SK-N-SH (cell line): ENCODE results near the gene HPCAL1. TPM values are rescaled to one million over a fixed set of nuclear protein-coding genes. Genes with fewer than 3 reads are reported as not detected.
A peak's percentile ranks its signal among the peaks of the same experiment; 100 is the strongest.

Source experiments
- CTCF ChIA-PET: fragments of 300-600, 350-600 bp; formaldehyde crosslinking; extraction: SDS; loops from one replicate; lab custom pipeline; 2021; lab: Yijun Ruan, JAX
- POLR2A ChIA-PET: fragments of 350-600 bp; sonication (Branson Sonifier 250); formaldehyde crosslinking; extraction: SDS; loops from one replicate; lab custom pipeline; 2020; ENCODE audit warnings: antibody characterized with exemption, inconsistent platforms; lab: Yijun Ruan, JAX
- DNase-seq: peaks from one replicate; pipeline ENCODE4 v3.0.0; 2012
- H2AFZ ChIP-seq: fragments of 200-600 bp; sonication (generic); 2 replicates; pipeline ENCODE4 v1.8.1; 2016; ENCODE audit warnings: antibody characterized with exemption, mild to moderate bottlenecking, low read depth
- H3F3A ChIP-seq: fragments of 200-600 bp; sonication (generic); replicated peaks from 2 replicates; pipeline ENCODE3; 2016; ENCODE audit warnings: antibody characterized with exemption, mild to moderate bottlenecking; ENCODE audit not compliant: insufficient read depth
- H3K27ac ChIP-seq, 2 experiments: fragments of 200-500 bp in 1 of 2; fragments of 200-600 bp in 1 of 2; sonication (Bioruptor generic) in 1 of 2; sonication (generic), shearing (Covaris generic) in 1 of 2; 2 replicates each; pipeline versions ENCODE4 v1.5.1 to v1.6.1; 2014 to 2016; ENCODE audit warnings: low read depth in 2 of 2, inconsistent platforms in 1 of 2, low read length in 1 of 2, mild to moderate bottlenecking in 1 of 2, mixed read lengths in 1 of 2
- H3K27me3 ChIP-seq: fragments of 200-600 bp; sonication (generic), shearing (Covaris generic); 2 replicates; pipeline ENCODE4 v1.6.1; 2016; ENCODE audit warnings: mixed run types; ENCODE audit not compliant: insufficient read depth
- H3K36me3 ChIP-seq, 2 experiments: fragments of 200-500 bp in 1 of 2; fragments of 200-600 bp in 1 of 2; sonication (Bioruptor generic) in 1 of 2; sonication (generic) in 1 of 2; replicated peaks in 1 of 2; 2 replicates each; pipeline versions ENCODE3 to v1.5.1; 2014 to 2016; ENCODE audit warnings: low read length in 1 of 2, mild to moderate bottlenecking in 1 of 2; ENCODE audit not compliant: insufficient read depth in 2 of 2, control insufficient read depth in 1 of 2
- H3K4me1 ChIP-seq, 2 experiments: fragments of 200-500 bp in 1 of 2; fragments of 200-600 bp in 1 of 2; sonication (Bioruptor generic) in 1 of 2; sonication (generic), shearing (Covaris generic) in 1 of 2; 2 replicates each; pipeline versions ENCODE4 v1.5.1 to v1.6.1; 2014 to 2016; ENCODE audit warnings: low read depth in 1 of 2, low read length in 1 of 2, mixed run types in 1 of 2; ENCODE audit not compliant: insufficient read depth in 2 of 2, control insufficient read depth in 1 of 2
- H3K4me2 ChIP-seq: fragments of 200-600 bp; sonication (generic), shearing (Covaris generic); 2 replicates; pipeline ENCODE4 v1.6.1; 2017; ENCODE audit warnings: mixed run types
- H3K4me3 ChIP-seq, 2 experiments: fragments of 200-500 bp in 1 of 2; fragments of 200-600 bp in 1 of 2; sonication (Bioruptor generic) in 1 of 2; sonication (generic), shearing (Covaris generic) in 1 of 2; 2 replicates each; pipeline versions ENCODE4 v1.5.1 to v1.8.1; 2014 to 2016; ENCODE audit warnings: low read depth in 2 of 2, inconsistent platforms in 1 of 2, low read length in 1 of 2, mild to moderate bottlenecking in 1 of 2, mixed read lengths in 1 of 2, moderate library complexity in 1 of 2
- H3K79me2 ChIP-seq: fragments of 200-600 bp; sonication (generic); 2 replicates; pipeline ENCODE4 v1.8.1; 2017; ENCODE audit warnings: mild to moderate bottlenecking; ENCODE audit not compliant: insufficient read depth
- H3K9ac ChIP-seq: fragments of 200-600 bp; sonication (generic); 2 replicates; pipeline ENCODE4 v1.6.1; 2017; ENCODE audit warnings: mixed run types
- H3K9me2 ChIP-seq: fragments of 200-600 bp; sonication (generic); 2 replicates; pipeline ENCODE4 v1.6.1; 2017; ENCODE audit warnings: mixed run types
- H3K9me3 ChIP-seq: fragments of 200-600 bp; sonication (generic); 2 replicates; pipeline ENCODE4 v1.6.1; 2017; ENCODE audit warnings: mixed run types, mild to moderate bottlenecking, moderate library complexity
- H4K20me1 ChIP-seq: fragments of 200-600 bp; sonication (generic); 2 replicates; pipeline ENCODE4 v1.6.1; 2017; ENCODE audit warnings: mild to moderate bottlenecking, mixed run types; ENCODE audit not compliant: insufficient read depth
- EZH2phosphoT487 ChIP-seq: fragments of 200-600 bp; sonication (generic); IDR thresholded peaks from 2 replicates; pipeline ENCODE4 v1.6.1; 2017; ENCODE audit warnings: low read depth, mixed run types, mild to moderate bottlenecking, antibody characterized with exemption, moderate library complexity, borderline replicate concordance
- FOSL2 ChIP-seq: IDR thresholded peaks from 2 replicates; pipeline ENCODE4 v1.4.0; 2012; ENCODE audit warnings: low read depth, mild to moderate bottlenecking, moderate library complexity, borderline replicate concordance
- FOXM1 ChIP-seq: IDR thresholded peaks from 2 replicates; pipeline ENCODE4 v1.4.0; 2012; ENCODE audit warnings: low read depth, mild to moderate bottlenecking
- IRF3 ChIP-seq: fragments of 150-350 bp; IDR thresholded peaks from 2 replicates; pipeline ENCODE4 v1.6.1; 2016; ENCODE audit warnings: mild to moderate bottlenecking, low read depth, low read length
- MXI1 ChIP-seq: IDR thresholded peaks from 2 replicates; pipeline ENCODE4 v1.6.1; 2012; ENCODE audit warnings: mild to moderate bottlenecking, low read depth, low read length, improper control_type of control experiment
- NFIC ChIP-seq: IDR thresholded peaks from 2 replicates; pipeline ENCODE4 v1.4.0; 2012; ENCODE audit warnings: borderline replicate concordance
- POLR2AphosphoS5 ChIP-seq: IDR thresholded peaks from 2 replicates; pipeline ENCODE4 v1.6.1; 2012; ENCODE audit warnings: low read depth, low read length
- RAD21 ChIP-seq: IDR thresholded peaks from 2 replicates; pipeline ENCODE4 v1.6.1; 2012; ENCODE audit warnings: mild to moderate bottlenecking, low read length
- RXRA ChIP-seq: IDR thresholded peaks from 2 replicates; pipeline ENCODE4 v1.4.0; 2012; ENCODE audit warnings: low read depth, mild to moderate bottlenecking, borderline replicate concordance
- TAF1 ChIP-seq: IDR thresholded peaks from 2 replicates; pipeline ENCODE4 v1.6.1; 2012; ENCODE audit warnings: low read depth, mild to moderate bottlenecking, low read length, moderate library complexity, borderline replicate concordance
- WGBS: methylation state at CpG from one replicate; pipeline ENCODE4 v1.1.6; 2017; ENCODE audit warnings: low lambda C conversion rate; 5-methylcytosine and 5-hydroxymethylcytosine counted together
- polyA plus RNA-seq, 3 experiments: library from polyadenylated mRNA; depleted of rRNA; stranded (reverse); fragments of >200 nt; gene quantifications; 2 replicates each; pipeline ENCODE4 v1.2.3, GENCODE V29; 2012
- TF ChIP-seq, protein P1 (sequence below): IDR thresholded peaks from 2 replicates; pipeline ENCODE4 v1.6.1; 2012; ENCODE audit warnings: mild to moderate bottlenecking, low read depth, low read length, moderate library complexity
- TF ChIP-seq, protein P2 (sequence below): IDR thresholded peaks from 2 replicates; pipeline ENCODE4 v1.4.0; 2012; ENCODE audit warnings: low read depth

The HPCAL1 gene
- polyA plus RNA-seq, 1 of the 3 experiments (the other 2 are of a cell fraction), result 77.0 TPM

- TF ChIP-seq, protein P1, sequence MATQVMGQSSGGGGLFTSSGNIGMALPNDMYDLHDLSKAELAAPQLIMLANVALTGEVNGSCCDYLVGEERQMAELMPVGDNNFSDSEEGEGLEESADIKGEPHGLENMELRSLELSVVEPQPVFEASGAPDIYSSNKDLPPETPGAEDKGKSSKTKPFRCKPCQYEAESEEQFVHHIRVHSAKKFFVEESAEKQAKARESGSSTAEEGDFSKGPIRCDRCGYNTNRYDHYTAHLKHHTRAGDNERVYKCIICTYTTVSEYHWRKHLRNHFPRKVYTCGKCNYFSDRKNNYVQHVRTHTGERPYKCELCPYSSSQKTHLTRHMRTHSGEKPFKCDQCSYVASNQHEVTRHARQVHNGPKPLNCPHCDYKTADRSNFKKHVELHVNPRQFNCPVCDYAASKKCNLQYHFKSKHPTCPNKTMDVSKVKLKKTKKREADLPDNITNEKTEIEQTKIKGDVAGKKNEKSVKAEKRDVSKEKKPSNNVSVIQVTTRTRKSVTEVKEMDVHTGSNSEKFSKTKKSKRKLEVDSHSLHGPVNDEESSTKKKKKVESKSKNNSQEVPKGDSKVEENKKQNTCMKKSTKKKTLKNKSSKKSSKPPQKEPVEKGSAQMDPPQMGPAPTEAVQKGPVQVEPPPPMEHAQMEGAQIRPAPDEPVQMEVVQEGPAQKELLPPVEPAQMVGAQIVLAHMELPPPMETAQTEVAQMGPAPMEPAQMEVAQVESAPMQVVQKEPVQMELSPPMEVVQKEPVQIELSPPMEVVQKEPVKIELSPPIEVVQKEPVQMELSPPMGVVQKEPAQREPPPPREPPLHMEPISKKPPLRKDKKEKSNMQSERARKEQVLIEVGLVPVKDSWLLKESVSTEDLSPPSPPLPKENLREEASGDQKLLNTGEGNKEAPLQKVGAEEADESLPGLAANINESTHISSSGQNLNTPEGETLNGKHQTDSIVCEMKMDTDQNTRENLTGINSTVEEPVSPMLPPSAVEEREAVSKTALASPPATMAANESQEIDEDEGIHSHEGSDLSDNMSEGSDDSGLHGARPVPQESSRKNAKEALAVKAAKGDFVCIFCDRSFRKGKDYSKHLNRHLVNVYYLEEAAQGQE, result no peak
- TF ChIP-seq TAF1 (no peak), MXI1 (peak; percentile 73; the same call in 1 of the 2 replicates), NFIC (no peak), IRF3 (no peak), RXRA (no peak), EZH2phosphoT487 (no peak), POLR2AphosphoS5 (no peak), RAD21 (peak; percentile 99), FOSL2 (peak; percentile 2; the same call in 1 of the 2 replicates)
- TF ChIP-seq, protein P2, sequence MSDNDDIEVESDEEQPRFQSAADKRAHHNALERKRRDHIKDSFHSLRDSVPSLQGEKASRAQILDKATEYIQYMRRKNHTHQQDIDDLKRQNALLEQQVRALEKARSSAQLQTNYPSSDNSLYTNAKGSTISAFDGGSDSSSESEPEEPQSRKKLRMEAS, result no peak
- TF ChIP-seq, all 33 proteins: peak for 9
These were observed 106.2 kb downstream of the HPCAL1 start (continued) for GRCh38 chr2:10408649-10409579.

DNA sequence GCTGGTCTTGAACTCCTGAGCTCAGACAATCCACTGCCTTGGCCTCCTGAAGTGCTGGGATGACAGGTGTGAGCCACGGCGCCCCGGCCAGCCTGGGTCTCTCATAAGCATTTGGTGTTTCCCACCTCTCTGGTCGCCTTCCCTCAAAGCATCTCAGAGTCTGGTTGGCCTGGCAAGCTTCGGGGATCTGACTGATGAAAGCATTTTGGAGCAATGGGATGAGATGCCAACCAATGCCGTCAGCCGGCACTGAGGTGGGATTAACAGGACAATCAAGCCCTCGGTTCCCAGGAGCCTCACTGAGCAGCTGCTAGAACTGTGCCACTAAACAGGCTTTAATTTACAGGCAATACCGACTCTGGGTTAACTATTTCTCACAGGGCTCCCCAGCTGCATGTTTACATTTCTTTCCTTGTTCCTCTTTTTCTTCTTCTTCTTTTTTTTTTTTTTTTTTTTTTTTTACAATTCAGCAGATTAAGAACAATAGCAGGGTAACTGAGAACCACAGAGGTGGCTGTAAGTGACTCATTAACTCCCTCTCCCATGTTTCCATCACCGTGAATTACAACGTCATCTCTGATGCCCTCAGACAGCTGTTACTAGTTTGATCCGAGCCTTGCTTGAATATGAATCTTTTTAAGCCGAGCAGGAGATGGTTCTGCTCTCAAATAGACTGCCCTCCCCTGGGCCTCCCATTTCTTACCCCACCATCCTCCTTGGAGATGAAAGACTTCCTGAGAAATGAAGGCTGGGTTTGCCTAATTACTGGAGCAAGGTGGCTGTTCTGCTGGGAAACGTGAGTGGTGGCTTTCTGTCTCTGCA lies 107.5 kb downstream of the HPCAL1 start:
- Histone ChIP-seq H3K9me3 (no peaks in the 10 kb centered on the region), H3K79me2 (no peaks in the 10 kb centered on the region), H3K27ac (no peak overlapping the region), H3K36me3 (peaks cover 0 to 5% of the 10 kb centered on the region in 2 experiments), H2AFZ (no peak overlapping the region), H4K20me1 (no peaks in the 10 kb centered on the region), H3K9me2 (no peaks in the 10 kb centered on the region), H3K27me3 (no peaks in the 10 kb centered on the region)
- POLR2A ChIA-PET, result interaction anchor here (0.7 to 1.8 kb wide), 5 partner anchors 124 to 286 kb away, joined by 3 to 13 read pairs (median 6); no protein-coding TSS in a partner anchor
- 93% methylated on average over 14 of the region's 14 CpGs for WGBS
- no peak for TF ChIP-seq FOXM1
- TF ChIP-seq, all 33 proteins: peak for 0
- CTCF ChIA-PET, result interaction anchor here (0.7 to 12.8 kb wide), 54 partner anchors 12 to 337 kb away, joined by 3 to 403 read pairs (median 10); partner anchors contain the start of genes HPCAL1 and RRM2
- DNase-seq, result no peak
- Histone ChIP-seq H3K4me1 (peaks cover 24 to 55% of the 10 kb centered on the region in 2 experiments), H3K4me2 (no peak overlapping the region), H3K4me3 (no peak overlapping the region), H3K9ac (no peak overlapping the region), H3F3A (peaks cover under 1% of the 10 kb centered on the region)
